BLaER1 treated with 17β-estradiol and CSF1 and Interleukin-3, amounts not matched to agents 10 nM and 100 nM (cell line): Measurements from ENCODE around the gene RPS6KA5.
"Not testable (repeated sequence)": the region's sequence is repeated elsewhere in the genome, so short reads cannot be mapped to it uniquely, and the experiment has no call there.

Experiments used
- H3K27ac ChIP-seq, 11 experiments: shearing (Covaris generic); formaldehyde crosslinking; 2 replicates each; pipeline ENCODE4 v1.8.1; 2022
- H3K27me3 ChIP-seq, 11 experiments: shearing (Covaris generic); formaldehyde crosslinking; 2 replicates each; pipeline ENCODE4 v1.8.1; 2022
- H3K36me3 ChIP-seq, 11 experiments: shearing (Covaris generic); formaldehyde crosslinking; 2 replicates each; pipeline ENCODE4 v1.8.1; 2022
- H3K4me1 ChIP-seq, 10 experiments: shearing (Covaris generic); formaldehyde crosslinking; 2 replicates each; pipeline ENCODE4 v1.8.1; 2022
- H3K4me2 ChIP-seq, 11 experiments: shearing (Covaris generic); formaldehyde crosslinking; 2 replicates each; pipeline ENCODE4 v1.8.1; 2022
- H3K4me3 ChIP-seq, 10 experiments: shearing (Covaris generic); formaldehyde crosslinking; 2 replicates each; pipeline ENCODE4 v1.8.1; 2022
- H3K9ac ChIP-seq, 11 experiments: shearing (Covaris generic); formaldehyde crosslinking; 2 replicates each; pipeline ENCODE4 v1.8.1; 2022
- H3K9me3 ChIP-seq, 11 experiments: shearing (Covaris generic); formaldehyde crosslinking; replicated peaks in 1 of 11; 2 replicates each; pipeline ENCODE4 v1.8.1; 2022
- H4K20me1 ChIP-seq, 11 experiments: shearing (Covaris generic); formaldehyde crosslinking; 2 replicates each; pipeline ENCODE4 v1.8.1; 2022
- Cebpa-rat ChIP-seq, 11 experiments: shearing (Covaris generic); IDR thresholded peaks; 2 replicates each; pipeline ENCODE4 v1.8.1; 2022

The RPS6KA5 gene

GRCh38 chr14:90836692-90837063, 223.8 kb downstream of the RPS6KA5 start:
- no peaks in the 10 kb centered on the region for H3K36me3 ChIP-seq
- no peaks in the 10 kb centered on the region for H3K9me3 ChIP-seq
- peak overlapping the region in 7 of 11 experiments; percentile 11 to 60 (median 29); a peak in 8 of 22 replicates for H3K27ac ChIP-seq
- H3K4me1 ChIP-seq = peaks cover 13 to 49% (median 14%) of the 10 kb centered on the region in 10 experiments
- H3K9ac ChIP-seq = peak overlapping the region in 7 of 11 experiments; percentile 5 to 51 (median 28); a peak in 8 of 22 replicates
- H3K4me2 ChIP-seq = peak overlapping the region; percentile 52 to 88 (median 76)
- H3K27me3 ChIP-seq = no peaks in the 10 kb centered on the region
- no peak overlapping the region for H3K4me3 ChIP-seq
- no peaks in the 10 kb centered on the region for H4K20me1 ChIP-seq
- no peak for TF ChIP-seq Cebpa-rat (IDR thresholded peaks at IDR 0.05)

GRCh38 chr14:90831821-90832220, 228.6 kb downstream of the RPS6KA5 start:
- Histone ChIP-seq H3K9me3 (peaks cover 0 to 10% (median 5%) of the 10 kb centered on the region in 11 experiments; a peak in 17 of 22 replicates), H4K20me1 (no peaks in the 10 kb centered on the region), H3K27ac (no peak overlapping the region), H3K36me3 (no peaks in the 10 kb centered on the region), H3K4me2 (no peak overlapping the region), H3K9ac (no peak overlapping the region), H3K4me1 (peaks cover 34 to 44% (median 41%) of the 10 kb centered on the region in 10 experiments), H3K27me3 (no peaks in the 10 kb centered on the region), H3K4me3 (no peak overlapping the region)
- TF ChIP-seq Cebpa-rat (IDR thresholded peaks at IDR 0.05) = no peak

GRCh38 chr14:90830931-90831701, 229.3 kb downstream of the RPS6KA5 start:
- no peak overlapping the region for H3K9ac ChIP-seq
- peaks cover 27 to 37% (median 33%) of the 10 kb centered on the region in 10 experiments for H3K4me1 ChIP-seq
- H3K9me3 ChIP-seq = peaks cover 5 to 17% (median 13%) of the 10 kb centered on the region in 11 experiments
- no peaks in the 10 kb centered on the region for H3K36me3 ChIP-seq
- TF ChIP-seq Cebpa-rat (IDR thresholded peaks at IDR 0.05) = no peak
- no peak overlapping the region for H3K4me3 ChIP-seq
- no peaks in the 10 kb centered on the region for H3K27me3 ChIP-seq
- no peaks in the 10 kb centered on the region for H4K20me1 ChIP-seq
- no peak overlapping the region for H3K4me2 ChIP-seq
- no peak overlapping the region for H3K27ac ChIP-seq

GRCh38 chr14:90829677-90830076, 230.8 kb downstream of the RPS6KA5 start:
- H3K27ac ChIP-seq = peak overlapping the region in 2 of 11 experiments; percentile 86 to 90; a peak in 5 of 22 replicates
- H3K4me1 ChIP-seq = peaks cover 22 to 32% (median 29%) of the 10 kb centered on the region in 10 experiments
- H3K9ac ChIP-seq = peak overlapping the region in 1 of 11 experiments; percentile 20; a peak in 1 of 22 replicates
- peak overlapping the region in 10 of 11 experiments; percentile 1 to 96 (median 90); a peak in 19 of 22 replicates for H3K4me2 ChIP-seq
- H3K36me3 ChIP-seq = no peaks in the 10 kb centered on the region; a peak in 1 of 22 replicates
- no peaks in the 10 kb centered on the region for H4K20me1 ChIP-seq
- H3K27me3 ChIP-seq = no peaks in the 10 kb centered on the region
- H3K9me3 ChIP-seq = peaks cover 20 to 32% (median 27%) of the 10 kb centered on the region in 11 experiments
- no peak overlapping the region for H3K4me3 ChIP-seq
- TF ChIP-seq Cebpa-rat (IDR thresholded peaks at IDR 0.05) = no peak

DNA sequence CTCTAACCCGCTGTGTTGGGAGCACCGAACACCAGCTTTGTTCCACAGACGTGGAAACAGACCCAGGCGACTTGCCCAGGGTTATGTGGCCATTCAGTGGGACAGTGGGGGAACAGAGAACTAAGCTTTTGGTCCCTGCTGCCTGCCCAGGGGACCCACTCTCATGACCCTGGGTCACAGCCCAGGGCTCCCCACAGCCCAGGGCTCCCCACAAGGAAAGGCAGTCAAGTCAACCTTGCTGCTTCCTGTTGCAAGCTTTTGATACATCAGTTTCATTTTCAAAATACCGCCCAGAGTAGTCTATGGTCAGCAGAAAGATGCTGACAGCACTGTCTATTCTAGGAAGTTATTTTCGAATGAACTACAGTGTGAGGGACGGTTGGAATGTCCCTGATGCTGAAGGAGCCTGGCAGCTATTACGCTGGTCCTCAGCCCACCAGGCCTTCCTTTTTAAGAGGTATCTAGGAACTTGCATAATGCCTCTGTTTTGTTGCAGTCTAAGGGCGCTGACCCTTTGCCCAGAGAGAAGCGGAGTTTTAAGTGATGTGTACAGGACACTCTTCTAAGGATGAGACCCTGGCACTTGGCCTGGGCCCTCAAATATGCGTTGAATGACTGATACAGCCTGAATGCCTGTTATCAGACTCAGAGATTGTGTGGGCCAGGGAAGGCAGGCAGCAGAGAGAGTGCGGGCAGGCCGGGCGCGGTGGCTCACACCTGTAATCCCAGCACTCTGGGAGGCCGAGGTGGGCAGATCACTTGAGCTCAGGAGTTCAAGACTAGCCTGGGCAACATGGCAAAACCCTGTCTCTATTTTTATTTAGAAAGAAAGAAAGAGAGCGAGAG, 231.6 kb downstream of the RPS6KA5 start:
- Histone ChIP-seq H4K20me1 (no peaks in the 10 kb centered on the region), H3K27me3 (no peaks in the 10 kb centered on the region; a peak in 1 of 22 replicates), H3K4me2 (peak overlapping the region; percentile 78 to 96 (median 92)), H3K36me3 (no peaks in the 10 kb centered on the region; a peak in 1 of 22 replicates), H3K9ac (peak overlapping the region; percentile 32 to 77 (median 66); a peak in 19 of 22 replicates), H3K9me3 (peaks cover 28 to 40% (median 35%) of the 10 kb centered on the region in 11 experiments), H3K4me1 (peaks cover 22 to 32% (median 29%) of the 10 kb centered on the region in 10 experiments), H3K27ac (peak overlapping the region; percentile 62 to 90 (median 81); a peak in 21 of 22 replicates), H3K4me3 (peak overlapping the region; percentile 35 to 58 (median 44); a peak in 17 of 20 replicates)
- no peak for TF ChIP-seq Cebpa-rat (IDR thresholded peaks at IDR 0.05)

GRCh38 chr14:90827919-90828610, 232.4 kb downstream of the RPS6KA5 start:
- TF ChIP-seq Cebpa-rat (IDR thresholded peaks at IDR 0.05) = no peak
- H3K9me3 ChIP-seq = peaks cover 36 to 48% (median 43%) of the 10 kb centered on the region in 11 experiments
- peak overlapping the region; percentile 35 to 58 (median 47); a peak in 19 of 20 replicates for H3K4me3 ChIP-seq
- H3K4me1 ChIP-seq = peaks cover 22 to 32% (median 29%) of the 10 kb centered on the region in 10 experiments
- H4K20me1 ChIP-seq = no peaks in the 10 kb centered on the region
- peak overlapping the region; percentile 47 to 77 (median 66); a peak in 20 of 22 replicates for H3K9ac ChIP-seq
- no peaks in the 10 kb centered on the region; a peak in 1 of 22 replicates for H3K27me3 ChIP-seq
- peak overlapping the region; percentile 62 to 90 (median 81); a peak in 21 of 22 replicates for H3K27ac ChIP-seq
- no peaks in the 10 kb centered on the region; a peak in 1 of 22 replicates for H3K36me3 ChIP-seq
- H3K4me2 ChIP-seq = peak overlapping the region; percentile 78 to 96 (median 92)

- Histone ChIP-seq H3K9me3 (peaks cover 49 to 62% (median 57%) of the 10 kb centered on the region in 11 experiments), H3K4me1 (peaks cover 6 to 20% (median 14%) of the 10 kb centered on the region in 10 experiments)
- not testable (repeated sequence) for H3K4me2 ChIP-seq, H3K4me3 ChIP-seq, H3K27me3 ChIP-seq, H3K27ac ChIP-seq, H3K9ac ChIP-seq, H3K36me3 ChIP-seq, H4K20me1 ChIP-seq
These were observed 236.9 kb downstream of the RPS6KA5 start for GRCh38 chr14:90823542-90823941.

DNA sequence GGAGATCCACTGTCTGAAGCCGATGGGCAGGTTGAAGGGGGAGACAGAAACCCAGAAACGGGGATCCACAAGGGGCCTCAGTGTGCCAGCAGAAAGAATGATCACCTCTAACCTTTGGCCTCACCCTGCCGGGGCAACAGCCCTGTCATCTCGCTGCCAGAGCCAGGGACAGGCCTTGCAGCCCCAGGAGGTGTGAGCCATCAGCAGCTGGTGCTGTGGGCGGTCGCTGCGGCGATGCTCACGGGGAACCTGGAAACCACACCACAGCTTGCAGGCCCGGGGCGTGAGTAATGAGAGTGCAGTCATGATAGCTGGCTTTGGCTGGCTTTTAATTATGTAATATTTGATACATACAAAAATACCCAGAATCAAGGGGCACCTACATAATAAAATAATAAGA, 239.5 kb downstream of the RPS6KA5 start:
- H4K20me1 ChIP-seq = no peaks in the 10 kb centered on the region; a peak in 2 of 22 replicates
- H3K4me1 ChIP-seq = peaks cover 0 to 13% (median 7%) of the 10 kb centered on the region in 10 experiments; a peak in 10 of 20 replicates
- no peak overlapping the region for H3K27ac ChIP-seq
- peaks cover 0 to 4% (median 0%) of the 10 kb centered on the region in 11 experiments; a peak in 1 of 22 replicates for H3K36me3 ChIP-seq
- H3K9ac ChIP-seq = no peak overlapping the region
- no peak overlapping the region for H3K4me3 ChIP-seq
- TF ChIP-seq Cebpa-rat (IDR thresholded peaks at IDR 0.05) = no peak
- peaks cover 39 to 43% (median 43%) of the 10 kb centered on the region in 11 experiments for H3K9me3 ChIP-seq
- H3K27me3 ChIP-seq = no peaks in the 10 kb centered on the region; a peak in 1 of 22 replicates
- H3K4me2 ChIP-seq = peak overlapping the region in 9 of 11 experiments; percentile 3 to 39 (median 24); a peak in 6 of 22 replicates
